PFSK-1 (cell line): ENCODE results near the gene OR52E8.

ENCODE experiments used
- FOXP2 ChIP-seq: optimal IDR thresholded peaks from 2 replicates; pipeline ENCODE3; 2011; ENCODE audit warnings: borderline replicate concordance, control low read depth, inconsistent platforms; ENCODE audit not compliant: insufficient read depth; ENCODE audit errors: extremely low read length, extremely low read depth
- POLR2AphosphoS5 ChIP-seq: IDR thresholded peaks from 2 replicates; pipeline ENCODE4 v1.6.1; 2012; ENCODE audit warnings: low read depth, mild to moderate bottlenecking, control low read depth, low read length, moderate library complexity
- SIN3A ChIP-seq: IDR thresholded peaks from 2 replicates; pipeline ENCODE4 v1.6.1; 2012; ENCODE audit warnings: mild to moderate bottlenecking, low read length, moderate library complexity, borderline replicate concordance; ENCODE audit not compliant: insufficient read depth
- TAF1 ChIP-seq: IDR thresholded peaks from 2 replicates; pipeline ENCODE4 v1.6.1; 2012; ENCODE audit warnings: low read length, control low read depth, borderline replicate concordance; ENCODE audit not compliant: insufficient read depth
- TF ChIP-seq, protein P1 (sequence below), 2 experiments: IDR thresholded peaks; 2 replicates each; pipeline versions ENCODE4 v1.6.1 to v1.8.0; 2011 to 2012; ENCODE audit warnings: low read depth in 2 of 2, low read length in 2 of 2, control low read depth in 1 of 2, inconsistent platforms in 1 of 2, mild to moderate bottlenecking in 1 of 2, moderate library complexity in 1 of 2; ENCODE audit not compliant: insufficient read depth in 1 of 2

DNA sequence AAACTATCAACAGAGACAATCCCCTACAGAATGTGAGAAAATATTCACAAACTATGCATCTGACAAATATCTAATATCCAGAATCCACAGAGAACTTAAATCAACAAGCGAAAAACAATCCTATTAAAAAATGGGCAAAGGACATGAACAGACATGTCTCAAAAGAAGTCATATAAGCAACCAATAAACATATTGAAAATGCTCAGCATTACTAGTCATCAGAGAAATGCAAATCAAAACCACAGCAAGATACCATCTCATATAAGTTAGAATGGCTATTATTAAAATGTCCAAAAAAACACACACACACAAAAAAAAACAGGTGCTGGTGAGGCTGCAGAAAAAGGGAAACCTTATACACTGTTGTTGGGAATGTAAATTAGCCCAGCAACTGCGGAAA lies 8.3 kb upstream of the OR52E8 start:
- TF ChIP-seq, protein P1, sequence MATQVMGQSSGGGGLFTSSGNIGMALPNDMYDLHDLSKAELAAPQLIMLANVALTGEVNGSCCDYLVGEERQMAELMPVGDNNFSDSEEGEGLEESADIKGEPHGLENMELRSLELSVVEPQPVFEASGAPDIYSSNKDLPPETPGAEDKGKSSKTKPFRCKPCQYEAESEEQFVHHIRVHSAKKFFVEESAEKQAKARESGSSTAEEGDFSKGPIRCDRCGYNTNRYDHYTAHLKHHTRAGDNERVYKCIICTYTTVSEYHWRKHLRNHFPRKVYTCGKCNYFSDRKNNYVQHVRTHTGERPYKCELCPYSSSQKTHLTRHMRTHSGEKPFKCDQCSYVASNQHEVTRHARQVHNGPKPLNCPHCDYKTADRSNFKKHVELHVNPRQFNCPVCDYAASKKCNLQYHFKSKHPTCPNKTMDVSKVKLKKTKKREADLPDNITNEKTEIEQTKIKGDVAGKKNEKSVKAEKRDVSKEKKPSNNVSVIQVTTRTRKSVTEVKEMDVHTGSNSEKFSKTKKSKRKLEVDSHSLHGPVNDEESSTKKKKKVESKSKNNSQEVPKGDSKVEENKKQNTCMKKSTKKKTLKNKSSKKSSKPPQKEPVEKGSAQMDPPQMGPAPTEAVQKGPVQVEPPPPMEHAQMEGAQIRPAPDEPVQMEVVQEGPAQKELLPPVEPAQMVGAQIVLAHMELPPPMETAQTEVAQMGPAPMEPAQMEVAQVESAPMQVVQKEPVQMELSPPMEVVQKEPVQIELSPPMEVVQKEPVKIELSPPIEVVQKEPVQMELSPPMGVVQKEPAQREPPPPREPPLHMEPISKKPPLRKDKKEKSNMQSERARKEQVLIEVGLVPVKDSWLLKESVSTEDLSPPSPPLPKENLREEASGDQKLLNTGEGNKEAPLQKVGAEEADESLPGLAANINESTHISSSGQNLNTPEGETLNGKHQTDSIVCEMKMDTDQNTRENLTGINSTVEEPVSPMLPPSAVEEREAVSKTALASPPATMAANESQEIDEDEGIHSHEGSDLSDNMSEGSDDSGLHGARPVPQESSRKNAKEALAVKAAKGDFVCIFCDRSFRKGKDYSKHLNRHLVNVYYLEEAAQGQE (IDR thresholded peaks at IDR 0.05; ENCODE audit: insufficient read depth in 1 of 2, low read depth in 2 of 2, low read length in 2 of 2), result no peak
- TF ChIP-seq SIN3A (no peak), POLR2AphosphoS5 (no peak), TAF1 (no peak), FOXP2 (no peak)
